Endothelial cell of hepatic sinusoid (primary cell): ENCODE measurements around the gene ACACB.

Experiments
- in situ Hi-C: cut with HindIII; loops from 2 replicates; pipeline ENCODE4 v1.10.0; 2017; ENCODE audit warnings: low sequenced_read_pairs

The ACACB gene

GRCh38 chr12:109105176-109105575 lies 11.2 kb upstream of the ACACB start:
- in situ Hi-C loops, result loop anchor here (25.0 kb wide), 1 partner anchor 543 kb away; the partner anchor contains the start of genes ISCU and SART3

- in situ Hi-C loops, result loop anchor here (25.0 kb wide), 1 partner anchor 548 kb away; the partner anchor contains the start of genes ISCU and SART3
Measured at GRCh38 chr12:109109746-109110350, 6.5 kb upstream of the ACACB start.

- in situ Hi-C loops, result loop anchor here (25.0 kb wide), 1 partner anchor 549 kb away; the partner anchor contains the start of genes ISCU and SART3
Measured at GRCh38 chr12:109110988-109111495, 5.3 kb upstream of the ACACB start.

GRCh38 chr12:109112720-109113465 lies 3.5 kb upstream of the ACACB start:
- in situ Hi-C loops, result loop anchor here (25.0 kb wide), 1 partner anchor 551 kb away; the partner anchor contains the start of genes ISCU and SART3

GRCh38 chr12:109113661-109114321 lies 2.6 kb upstream of the ACACB start:
- in situ Hi-C loops, result loop anchor here (25.0 kb wide), 1 partner anchor 551 kb away; the partner anchor contains the start of genes ISCU and SART3

- in situ Hi-C loops, result loop anchor here (25.0 kb wide), 1 partner anchor 552 kb away; the partner anchor contains the start of genes ISCU and SART3
Measured at GRCh38 chr12:109114644-109115043, 1.7 kb upstream of the ACACB start.

- in situ Hi-C loops, result loop anchor here (25.0 kb wide), 1 partner anchor 553 kb away; the partner anchor contains the start of genes ISCU and SART3
Measured at GRCh38 chr12:109115404-109115757, 1.0 kb upstream of the ACACB start.

- in situ Hi-C loops, result loop anchor here (25.0 kb wide), 1 partner anchor 554 kb away; the partner anchor contains the start of genes ISCU and SART3
Measured at GRCh38 chr12:109116611-109116949, 193 bp downstream of the ACACB start.

GRCh38 chr12:109120095-109120494 lies 3.7 kb downstream of the ACACB start:
- in situ Hi-C loops, result loop anchor here (25.0 kb wide), 1 partner anchor 558 kb away; the partner anchor contains the start of genes ISCU and SART3

- in situ Hi-C loops, result loop anchor here (25.0 kb wide), 1 partner anchor 558 kb away; the partner anchor contains the start of genes ISCU and SART3
Measured at GRCh38 chr12:109120557-109120956, 4.2 kb downstream of the ACACB start.

- in situ Hi-C loops, result loop anchor here (25.0 kb wide), 1 partner anchor 559 kb away; the partner anchor contains the start of genes ISCU and SART3
Measured at GRCh38 chr12:109121346-109121880, 5.0 kb downstream of the ACACB start.

- in situ Hi-C loops, result loop anchor here (25.0 kb wide), 1 partner anchor 563 kb away; the partner anchor contains the start of genes ISCU and SART3
Measured at GRCh38 chr12:109124878-109125648, 8.7 kb downstream of the ACACB start.

- in situ Hi-C loops, result no loop called here
Measured at GRCh38 chr12:109125791-109126190, 9.4 kb downstream of the ACACB start.

GRCh38 chr12:109126784-109127183 lies 10.4 kb downstream of the ACACB start:
- in situ Hi-C loops, result no loop called here

GRCh38 chr12:109127533-109128242 lies 11.3 kb downstream of the ACACB start:
- in situ Hi-C loops, result no loop called here

- in situ Hi-C loops, result no loop called here
Measured at GRCh38 chr12:109130297-109131153, 14.1 kb downstream of the ACACB start.

GRCh38 chr12:109131154-109132050 lies 15.0 kb downstream of the ACACB start:
- in situ Hi-C loops, result no loop called here
